Measurements from ENCODE around the gene UBTD1.
"Not testable (repeated sequence)": the region's sequence is repeated elsewhere in the genome, so short reads cannot be mapped to it uniquely, and the experiment has no call there.

Gene UBTD1

GRCh38 chr10:97550336-97551149, 51.8 kb downstream of the UBTD1 start:
- no peaks in the 10 kb centered on the region for H3K36me3 Mint-ChIP-seq (ENCODE audit: insufficient read depth)
- H3K9me3 Mint-ChIP-seq = no peaks in the 10 kb centered on the region
- no peaks in the 10 kb centered on the region for H3K4me1 Mint-ChIP-seq
- DNase-seq (ENCODE audit: low spot score in 2 of 2) (no peak), ATAC-seq (replicated peaks; ENCODE audit: extremely low read depth, poor library complexity, severe bottlenecking) (no peak)
- peaks cover 8% of the 10 kb centered on the region for H3K27me3 Mint-ChIP-seq
- no peak overlapping the region for H3K4me3 Mint-ChIP-seq
- no peak overlapping the region for H3K27ac Mint-ChIP-seq (ENCODE audit: low read depth)

GRCh38 chr10:97551271-97551670, 52.5 kb downstream of the UBTD1 start:
- no peaks in the 10 kb centered on the region for H3K4me1 Mint-ChIP-seq
- no peaks in the 10 kb centered on the region for H3K9me3 Mint-ChIP-seq
- DNase-seq (ENCODE audit: low spot score in 2 of 2) (no peak), ATAC-seq (replicated peaks; ENCODE audit: extremely low read depth, poor library complexity, severe bottlenecking) (no peak)
- H3K27ac Mint-ChIP-seq (ENCODE audit: low read depth) = no peak overlapping the region
- H3K4me3 Mint-ChIP-seq = no peak overlapping the region
- H3K36me3 Mint-ChIP-seq (ENCODE audit: insufficient read depth) = no peaks in the 10 kb centered on the region
- H3K27me3 Mint-ChIP-seq = peaks cover 8% of the 10 kb centered on the region

- no peak overlapping the region for H3K27ac Mint-ChIP-seq (ENCODE audit: low read depth)
- ATAC-seq (replicated peaks; ENCODE audit: extremely low read depth, poor library complexity, severe bottlenecking) (peak; percentile 62), DNase-seq (ENCODE audit: low spot score in 2 of 2) (no peak)
- H3K9me3 Mint-ChIP-seq = no peaks in the 10 kb centered on the region
- no peaks in the 10 kb centered on the region for H3K4me1 Mint-ChIP-seq
- H3K36me3 Mint-ChIP-seq (ENCODE audit: insufficient read depth) = no peaks in the 10 kb centered on the region
- H3K27me3 Mint-ChIP-seq = no peaks in the 10 kb centered on the region
- no peak overlapping the region for H3K4me3 Mint-ChIP-seq
Measured at GRCh38 chr10:97553575-97554031, 54.9 kb downstream of the UBTD1 start.

- H3K4me3 Mint-ChIP-seq; H3K27ac Mint-ChIP-seq (ENCODE audit: low read depth); H3K4me1 Mint-ChIP-seq; H3K9me3 Mint-ChIP-seq; ATAC-seq (replicated peaks; ENCODE audit: extremely low read depth, poor library complexity, severe bottlenecking); H3K36me3 Mint-ChIP-seq (ENCODE audit: insufficient read depth); DNase-seq (ENCODE audit: low spot score in 2 of 2); H3K27me3 Mint-ChIP-seq: not testable (repeated sequence)
Measured at GRCh38 chr10:97554336-97554735, 55.6 kb downstream of the UBTD1 start.

GRCh38 chr10:97555541-97555940, 56.8 kb downstream of the UBTD1 start:
- H3K36me3 Mint-ChIP-seq (ENCODE audit: insufficient read depth); DNase-seq (ENCODE audit: low spot score in 2 of 2); H3K27ac Mint-ChIP-seq (ENCODE audit: low read depth); H3K27me3 Mint-ChIP-seq; ATAC-seq (replicated peaks; ENCODE audit: extremely low read depth, poor library complexity, severe bottlenecking); H3K4me3 Mint-ChIP-seq; H3K4me1 Mint-ChIP-seq; H3K9me3 Mint-ChIP-seq: not testable (repeated sequence)

- H3K4me3 Mint-ChIP-seq; H3K36me3 Mint-ChIP-seq (ENCODE audit: insufficient read depth); H3K4me1 Mint-ChIP-seq; H3K27me3 Mint-ChIP-seq; H3K27ac Mint-ChIP-seq (ENCODE audit: low read depth); H3K9me3 Mint-ChIP-seq; DNase-seq (ENCODE audit: low spot score in 2 of 2); ATAC-seq (replicated peaks; ENCODE audit: extremely low read depth, poor library complexity, severe bottlenecking): not testable (repeated sequence)
Measured at GRCh38 chr10:97560731-97561381, 62.1 kb downstream of the UBTD1 start.

GRCh38 chr10:97561386-97562077, 62.8 kb downstream of the UBTD1 start:
- not testable (repeated sequence) for H3K4me3 Mint-ChIP-seq; H3K4me1 Mint-ChIP-seq; H3K36me3 Mint-ChIP-seq (ENCODE audit: insufficient read depth); H3K27me3 Mint-ChIP-seq; DNase-seq (ENCODE audit: low spot score in 2 of 2); ATAC-seq (replicated peaks; ENCODE audit: extremely low read depth, poor library complexity, severe bottlenecking); H3K27ac Mint-ChIP-seq (ENCODE audit: low read depth); H3K9me3 Mint-ChIP-seq

- not testable (repeated sequence) for H3K27me3 Mint-ChIP-seq; H3K4me3 Mint-ChIP-seq; H3K27ac Mint-ChIP-seq (ENCODE audit: low read depth); H3K36me3 Mint-ChIP-seq (ENCODE audit: insufficient read depth); ATAC-seq (replicated peaks; ENCODE audit: extremely low read depth, poor library complexity, severe bottlenecking); H3K4me1 Mint-ChIP-seq; DNase-seq (ENCODE audit: low spot score in 2 of 2); H3K9me3 Mint-ChIP-seq
Measured at GRCh38 chr10:97562329-97562728, 63.6 kb downstream of the UBTD1 start.

GRCh38 chr10:97563337-97563736, 64.6 kb downstream of the UBTD1 start:
- no peaks in the 10 kb centered on the region for H3K4me1 Mint-ChIP-seq
- no peak overlapping the region for H3K27ac Mint-ChIP-seq (ENCODE audit: low read depth)
- no peak for ATAC-seq (replicated peaks; ENCODE audit: extremely low read depth, poor library complexity, severe bottlenecking)
- peaks cover 1% of the 10 kb centered on the region for H3K36me3 Mint-ChIP-seq (ENCODE audit: insufficient read depth)
- no peaks in the 10 kb centered on the region for H3K9me3 Mint-ChIP-seq
- no peak overlapping the region for H3K4me3 Mint-ChIP-seq
- no peak for DNase-seq (ENCODE audit: low spot score in 2 of 2)
- no peaks in the 10 kb centered on the region for H3K27me3 Mint-ChIP-seq

- peaks cover 1% of the 10 kb centered on the region for H3K36me3 Mint-ChIP-seq (ENCODE audit: insufficient read depth)
Measured at GRCh38 chr10:97564776-97565175, 66.1 kb downstream of the UBTD1 start.

GRCh38 chr10:97566336-97566996, 67.7 kb downstream of the UBTD1 start:
- Mint-ChIP-seq H3K27ac (ENCODE audit: low read depth) (no peak overlapping the region), H3K4me3 (no peak overlapping the region), H3K27me3 (no peaks in the 10 kb centered on the region), H3K36me3 (ENCODE audit: insufficient read depth) (peaks cover 1% of the 10 kb centered on the region), H3K4me1 (no peaks in the 10 kb centered on the region), H3K9me3 (no peaks in the 10 kb centered on the region)
- ATAC-seq (replicated peaks; ENCODE audit: extremely low read depth, poor library complexity, severe bottlenecking) (no peak), DNase-seq (ENCODE audit: low spot score in 2 of 2) (no peak)

More at GRCh38 chr10:97564776-97565175, 66.1 kb downstream of the UBTD1 start:
- Mint-ChIP-seq H3K9me3 (no peaks in the 10 kb centered on the region), H3K4me3 (no peak overlapping the region), H3K27me3 (no peaks in the 10 kb centered on the region), H3K4me1 (no peaks in the 10 kb centered on the region), H3K27ac (ENCODE audit: low read depth) (peak overlapping the region; percentile 3)
- no peak for ATAC-seq (replicated peaks; ENCODE audit: extremely low read depth, poor library complexity, severe bottlenecking)
- DNase-seq (ENCODE audit: low spot score in 2 of 2) = no peak

GRCh38 chr10:97567891-97568290, 69.2 kb downstream of the UBTD1 start:
- H3K27ac Mint-ChIP-seq (ENCODE audit: low read depth) = no peak overlapping the region
- no peak for ATAC-seq (replicated peaks; ENCODE audit: extremely low read depth, poor library complexity, severe bottlenecking)

More at GRCh38 chr10:97567891-97568290, 69.2 kb downstream of the UBTD1 start:
- Mint-ChIP-seq H3K4me1 (no peaks in the 10 kb centered on the region), H3K9me3 (no peaks in the 10 kb centered on the region), H3K36me3 (ENCODE audit: insufficient read depth) (peaks cover 1% of the 10 kb centered on the region), H3K4me3 (no peak overlapping the region), H3K27me3 (no peaks in the 10 kb centered on the region)
- DNase-seq (ENCODE audit: low spot score in 2 of 2) = no peak
